ENCODE measurements around the gene MISP3. TPM values are rescaled to one million over a fixed set of nuclear protein-coding genes. Genes with fewer than 3 reads are reported as not detected.

The MISP3 gene
- total RNA-seq = 0.28 TPM in 2 replicates

GRCh38 chr19:14072535-14073260 is at the start of gene MISP3:
Gene MISP3, plus strand, starts transcription at chr19:14072786. Its CDS starts 524 bp downstream, at chr19:14073310.

GRCh38 chr19:14027856-14028450 is 44.6 kb upstream of the MISP3 start, which contains the start of gene RLN3:
Gene RLN3, plus strand, starts transcription at chr19:14028148. Its CDS starts 57 bp downstream, at chr19:14028205.

GRCh38 chr19:14031719-14032480 is 40.7 kb upstream of the MISP3 start, which contains the start of gene IL27RA:
Gene IL27RA, plus strand, starts transcription at chr19:14031762. Its CDS starts 111 bp downstream, at chr19:14031873.

GRCh38 chr19:14061751-14062557 is 10.6 kb upstream of the MISP3 start, which contains the start of gene PALM3:
Gene PALM3, minus strand, starts transcription at chr19:14062076. Its CDS starts 96 bp downstream, at chr19:14061980.

GRCh38 chr19:14085309-14085995 is 12.9 kb downstream of the MISP3 start, which contains the start of gene C19orf67:
Gene C19orf67, minus strand, starts transcription at chr19:14085783. Its CDS starts 156 bp downstream, at chr19:14085627.

GRCh38 chr19:14090509-14091080 is 18.0 kb downstream of the MISP3 start, which contains the start of gene SAMD1:
Gene SAMD1, minus strand, starts transcription at chr19:14090751.

GRCh38 chr19:14117668-14118164 is 45.1 kb downstream of the MISP3 start, which contains the start of gene PRKACA:
Gene PRKACA, minus strand, starts transcription at chr19:14117762. Its CDS starts 215 bp downstream, at chr19:14117547.

Other genes with a start within 250 kb of the MISP3 start
- not detected in 2 replicates for gene NANOS3, start 195.7 kb upstream of the MISP3 start, total RNA-seq
- gene BRME1, start 166.7 kb upstream of the MISP3 start, total RNA-seq = 0.14 and 0.55 TPM in 2 replicates
- gene CC2D1A, start 166.6 kb upstream of the MISP3 start, total RNA-seq = 5.0 TPM in 2 replicates
- gene PODNL1, start 134.4 kb upstream of the MISP3 start, total RNA-seq = 2.1 and 3.1 TPM in 2 replicates
- 4.4 and 5.5 TPM in 2 replicates for gene DCAF15, start 120.3 kb upstream of the MISP3 start, total RNA-seq
- gene RFX1, start 66.5 kb upstream of the MISP3 start, total RNA-seq = 1.00 and 2.3 TPM in 2 replicates
- not detected in 2 replicates for gene RLN3, start 44.6 kb upstream of the MISP3 start, total RNA-seq
- 1.7 and 1.8 TPM in 2 replicates for gene IL27RA, start 41.0 kb upstream of the MISP3 start, total RNA-seq
- gene PALM3, start 10.7 kb upstream of the MISP3 start, total RNA-seq = under 0.01 and 0.28 TPM in 2 replicates
- gene C19orf67, start 13.0 kb downstream of the MISP3 start, total RNA-seq = not detected in 2 replicates
- 11.5 and 21.0 TPM in 2 replicates for gene SAMD1, start 18.0 kb downstream of the MISP3 start, total RNA-seq
- 25.9 and 26.2 TPM in 2 replicates for gene PRKACA, start 45.0 kb downstream of the MISP3 start, total RNA-seq
- gene ASF1B, start 63.8 kb downstream of the MISP3 start, total RNA-seq = 0.65 and 1.1 TPM in 2 replicates
- 2.0 and 4.3 TPM in 2 replicates for gene ADGRL1, start 133.4 kb downstream of the MISP3 start, total RNA-seq